Measurements from ENCODE around the gene SIPA1.
"Not testable (repeated sequence)": the region's sequence is repeated elsewhere in the genome, so short reads cannot be mapped to it uniquely, and the experiment has no call there.

Gene SIPA1

DNA sequence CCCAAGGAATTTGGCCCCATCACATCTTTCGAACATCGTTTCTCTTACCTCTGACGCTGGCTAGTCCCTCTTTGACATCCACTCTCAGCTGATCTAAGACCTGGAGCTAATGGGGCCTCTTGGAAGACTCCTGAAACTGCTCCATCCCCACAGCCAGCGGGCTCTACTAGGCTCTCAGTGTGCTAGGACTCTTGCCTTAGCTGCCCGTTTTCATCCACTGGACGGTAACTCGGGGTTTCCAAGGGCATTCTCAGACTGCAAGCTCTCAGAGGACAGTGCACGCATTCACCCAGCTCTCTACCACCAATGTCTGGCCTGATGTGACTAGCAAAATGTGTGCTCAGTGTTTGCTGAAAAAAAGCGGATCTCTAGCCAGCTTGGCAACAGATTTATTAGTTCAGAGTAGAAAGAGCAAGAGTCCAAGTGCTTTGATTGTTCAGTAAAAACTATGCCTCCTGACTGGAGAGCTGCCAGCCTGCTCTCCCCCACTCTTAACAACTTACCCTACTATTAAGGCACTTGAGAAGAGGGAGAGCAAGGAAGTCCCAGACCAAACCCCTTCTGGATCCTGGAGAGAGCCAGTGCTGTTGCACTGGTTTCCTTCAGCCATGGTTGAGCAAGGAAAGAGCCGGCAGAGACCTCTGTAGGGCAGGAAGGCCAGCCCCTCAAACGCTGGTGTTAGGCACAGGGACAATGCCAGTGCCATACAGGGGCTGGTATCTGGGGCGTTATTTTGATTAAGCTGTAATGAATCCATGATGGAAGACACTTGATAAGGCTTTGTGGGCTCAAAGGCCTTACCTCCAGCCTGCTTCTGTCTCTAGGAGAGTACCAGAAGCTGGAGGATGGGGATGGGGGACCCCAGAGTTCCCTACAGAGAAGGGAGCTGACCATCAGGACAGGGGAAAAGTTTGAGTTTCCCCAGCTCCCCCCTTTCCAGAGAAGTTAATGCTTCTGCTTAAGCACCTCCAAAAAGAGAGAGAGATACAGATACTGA, 15.6 kb downstream of the SIPA1 start:
- DNase-seq (ENCODE audit: insufficient read length, low spot score): no peak
- FAIRE-seq: peak; percentile 26
- TF ChIP-seq POLR2AphosphoS5 (IDR thresholded peaks at IDR 0.05; ENCODE audit: low read depth, low read length): peak; percentile 8
- no peak for TF ChIP-seq SPI1 (IDR thresholded peaks at IDR 0.05; ENCODE audit: low read depth, low read length)

DNA sequence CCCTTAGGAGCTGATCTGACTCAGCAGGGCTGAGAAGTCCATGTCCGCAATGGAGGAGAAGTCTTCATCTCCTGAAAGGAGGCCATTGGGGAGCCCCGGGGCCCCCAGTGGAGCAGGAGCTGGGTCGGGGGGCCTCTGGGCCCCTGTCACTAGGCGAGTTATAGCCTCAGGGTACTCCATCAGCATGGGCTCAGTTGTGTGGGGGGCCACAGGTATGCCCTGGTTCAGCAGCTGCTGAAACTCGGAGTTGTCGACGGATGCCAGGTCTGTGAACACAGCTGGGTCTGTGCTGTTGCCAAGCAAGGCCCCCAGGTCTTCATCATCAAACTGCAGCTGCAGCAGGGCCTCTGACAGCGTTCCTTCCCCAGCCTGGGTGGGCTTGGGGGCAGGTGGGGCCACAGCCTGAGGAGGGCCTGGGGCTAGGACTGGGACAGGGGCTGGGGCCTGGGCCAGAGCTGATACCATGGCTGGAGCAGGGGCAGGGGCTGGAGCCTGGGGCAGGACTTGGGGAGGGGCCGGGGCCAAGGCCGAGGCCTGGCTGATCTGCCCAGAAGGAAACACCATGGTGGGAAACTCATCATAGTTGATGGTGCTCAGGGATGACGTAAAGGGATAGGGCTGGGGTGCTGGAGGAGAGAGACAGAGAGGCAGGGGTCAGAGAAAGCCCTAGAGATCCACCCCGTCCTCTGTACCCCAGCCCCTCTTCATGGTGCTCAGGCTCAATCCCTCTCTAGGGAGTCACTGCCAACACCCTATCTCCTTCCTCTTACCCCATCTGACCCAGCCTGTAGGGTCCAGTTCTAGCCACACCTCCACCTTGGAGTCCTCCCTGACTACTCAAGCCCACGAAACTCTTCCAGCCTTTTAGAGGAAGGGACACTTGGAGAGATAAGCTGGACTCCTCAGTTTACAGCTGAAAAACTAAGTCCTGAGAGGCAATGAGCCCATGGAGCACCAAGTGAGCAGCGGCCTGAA, 16.8 kb downstream of the SIPA1 start:
- DNase-seq (ENCODE audit: insufficient read length, low spot score): no peak
- TF ChIP-seq SPI1 (IDR thresholded peaks at IDR 0.05; ENCODE audit: low read depth, low read length): no peak
- TF ChIP-seq POU2F2 (IDR thresholded peaks at IDR 0.05; ENCODE audit: low read depth, low read length): 0 out of 2 replicates have a peak, but pooled peaks have one; percentile 18
- TF ChIP-seq POLR2AphosphoS5 (IDR thresholded peaks at IDR 0.05; ENCODE audit: low read depth, low read length): no peak; the same call in none of the 2 replicates
- peak; percentile 3; the same call in 1 of the 2 replicates for TF ChIP-seq POLR2A (IDR thresholded peaks at IDR 0.05; ENCODE audit: low read depth, low read length)
- TF ChIP-seq TAF1 (IDR thresholded peaks at IDR 0.05; ENCODE audit: low read depth, low read length): no peak
- FAIRE-seq: no peak

DNA sequence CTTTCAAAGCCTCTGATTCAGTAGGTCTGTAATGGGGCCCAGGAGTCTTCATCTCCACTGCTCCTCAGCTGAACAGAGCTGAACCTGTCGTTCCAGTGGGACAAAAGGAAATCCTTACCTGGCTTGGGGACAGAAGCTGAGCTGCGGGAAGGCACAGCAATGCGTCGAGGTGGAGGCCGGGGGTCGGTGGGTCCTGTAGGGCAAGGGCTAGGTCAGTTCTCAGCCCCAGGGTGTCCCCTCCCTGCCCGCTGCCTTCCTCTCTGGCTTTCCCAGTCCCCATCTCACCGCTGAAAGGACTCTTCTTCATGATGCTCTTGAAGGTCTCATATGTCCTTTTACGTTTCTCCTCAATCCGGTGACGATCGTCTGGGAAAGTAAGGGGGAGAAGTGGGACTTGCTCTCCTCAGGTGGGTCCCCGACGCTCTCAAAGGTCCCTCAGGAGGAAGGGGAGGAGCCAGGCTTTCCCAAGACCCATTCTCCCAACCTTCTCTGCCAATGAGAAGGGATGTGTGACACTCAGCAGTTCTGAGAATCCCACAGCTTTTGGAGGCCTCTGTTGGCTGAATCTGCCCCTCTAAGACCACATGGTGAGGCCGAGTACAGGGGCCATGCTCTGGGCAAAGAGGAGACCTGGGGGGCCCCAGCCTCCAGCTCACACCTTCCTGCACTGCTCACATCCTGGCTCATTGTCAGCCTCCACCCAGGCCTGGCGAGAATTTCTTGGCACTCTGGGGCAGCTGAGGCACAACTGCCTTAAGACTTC, 17.9 kb downstream of the SIPA1 start:
- FAIRE-seq: no peak
- TF ChIP-seq PAX5 (IDR thresholded peaks at IDR 0.05; ENCODE audit: insufficient read depth, low read length, severe bottlenecking) (no peak), TAF1 (IDR thresholded peaks at IDR 0.05; ENCODE audit: low read depth, low read length) (no peak), POLR2AphosphoS5 (IDR thresholded peaks at IDR 0.05; ENCODE audit: low read depth, low read length) (peak; percentile 55), POLR2A (IDR thresholded peaks at IDR 0.05; ENCODE audit: low read depth, low read length) (no peak), SPI1 (IDR thresholded peaks at IDR 0.05; ENCODE audit: low read depth, low read length) (no peak), POU2F2 (IDR thresholded peaks at IDR 0.05; ENCODE audit: low read depth, low read length) (no peak)
- no peak for DNase-seq (ENCODE audit: insufficient read length, low spot score)

DNA sequence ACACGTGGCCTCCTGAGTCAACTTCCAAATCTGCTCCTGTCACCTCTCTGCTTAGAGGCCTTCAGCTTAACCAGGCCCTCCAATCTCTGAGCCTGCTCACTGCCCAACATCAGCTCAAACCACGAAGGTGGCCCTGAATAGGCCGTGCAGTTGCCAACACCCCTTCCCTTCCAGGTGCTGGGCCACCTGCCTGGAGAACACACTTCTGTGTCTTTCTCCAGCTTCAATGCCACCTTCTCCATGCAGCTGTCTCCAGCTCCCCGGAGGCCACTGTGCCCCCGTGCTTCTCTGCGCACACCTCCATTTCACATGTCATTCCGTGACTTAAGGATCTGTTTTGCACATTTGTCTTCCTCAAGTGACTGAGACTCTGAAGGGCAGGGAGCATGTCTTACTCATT, 19.5 kb downstream of the SIPA1 start:
- FAIRE-seq: no peak
- no peak; the same call in 1 of the 2 replicates for TF ChIP-seq POLR2AphosphoS5 (IDR thresholded peaks at IDR 0.05; ENCODE audit: low read depth, low read length)
- no peak for TF ChIP-seq PAX5 (IDR thresholded peaks at IDR 0.05; ENCODE audit: insufficient read depth, low read length, severe bottlenecking)
- no peak for TF ChIP-seq POLR2A (IDR thresholded peaks at IDR 0.05; ENCODE audit: low read depth, low read length)
- TF ChIP-seq TAF1 (IDR thresholded peaks at IDR 0.05; ENCODE audit: low read depth, low read length): no peak
- TF ChIP-seq POU2F2 (IDR thresholded peaks at IDR 0.05; ENCODE audit: low read depth, low read length): no peak
- TF ChIP-seq SPI1 (IDR thresholded peaks at IDR 0.05; ENCODE audit: low read depth, low read length): no peak

DNA sequence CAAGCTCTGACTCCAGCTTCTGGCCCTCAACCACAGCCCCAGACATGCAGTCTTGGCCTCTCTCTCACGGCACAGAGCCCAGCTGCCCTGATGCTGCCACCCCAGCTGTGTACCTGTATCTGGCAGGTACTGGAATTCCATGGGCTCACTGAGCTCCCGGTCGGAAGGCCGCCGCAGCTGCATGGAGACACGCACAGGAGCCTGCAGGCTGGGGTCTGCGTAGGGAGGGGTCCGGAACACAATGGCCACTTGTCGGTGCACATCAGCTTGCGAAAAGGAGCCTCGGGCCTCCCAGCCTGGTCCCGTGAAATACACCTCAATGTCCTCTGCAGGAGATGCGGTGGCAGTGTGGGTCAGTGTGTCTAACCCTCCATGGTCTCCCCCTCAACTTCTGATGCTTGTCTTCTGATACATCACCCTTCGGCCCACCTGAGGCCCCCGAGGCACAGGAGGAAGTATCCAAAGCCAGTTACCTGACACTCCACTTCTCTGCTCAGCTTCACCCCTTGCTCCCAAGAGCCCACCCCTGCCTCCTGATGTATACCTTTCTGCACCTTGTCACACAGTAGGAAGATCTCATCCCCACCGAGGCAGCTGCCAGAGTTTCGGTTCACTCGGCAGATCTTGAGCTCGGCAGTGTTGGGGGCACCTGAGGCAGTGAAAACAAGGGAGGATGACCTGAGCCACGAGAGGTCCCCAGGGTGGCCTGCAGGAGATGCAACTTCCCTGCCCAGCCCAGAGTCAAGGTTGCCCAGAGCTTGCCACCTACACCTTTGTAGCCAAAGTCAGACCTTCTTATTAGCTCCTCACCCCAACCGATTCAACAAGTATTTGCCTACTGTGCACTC, 20.5 kb downstream of the SIPA1 start:
- TF ChIP-seq SPI1 (IDR thresholded peaks at IDR 0.05; ENCODE audit: low read depth, low read length): no peak
- TF ChIP-seq POLR2AphosphoS5 (IDR thresholded peaks at IDR 0.05; ENCODE audit: low read depth, low read length): no peak
- TF ChIP-seq PAX5 (IDR thresholded peaks at IDR 0.05; ENCODE audit: insufficient read depth, low read length, severe bottlenecking): no peak
- no peak for TF ChIP-seq POLR2A (IDR thresholded peaks at IDR 0.05; ENCODE audit: low read depth, low read length)
- no peak for TF ChIP-seq TAF1 (IDR thresholded peaks at IDR 0.05; ENCODE audit: low read depth, low read length)
- no peak for TF ChIP-seq POU2F2 (IDR thresholded peaks at IDR 0.05; ENCODE audit: low read depth, low read length)
- no peak for DNase-seq (ENCODE audit: insufficient read length, low spot score)
- FAIRE-seq: no peak

More for the DNA sequence above, 19.5 kb downstream of the SIPA1 start:
- no peak for DNase-seq (ENCODE audit: insufficient read length, low spot score)

- no peak for FAIRE-seq
- TF ChIP-seq POLR2AphosphoS5 (IDR thresholded peaks at IDR 0.05; ENCODE audit: low read depth, low read length) (no peak), POU2F2 (IDR thresholded peaks at IDR 0.05; ENCODE audit: low read depth, low read length) (no peak), SPI1 (IDR thresholded peaks at IDR 0.05; ENCODE audit: low read depth, low read length) (no peak), TAF1 (IDR thresholded peaks at IDR 0.05; ENCODE audit: low read depth, low read length) (no peak), POLR2A (IDR thresholded peaks at IDR 0.05; ENCODE audit: low read depth, low read length) (no peak; the same call in 1 of the 2 replicates), PAX5 (IDR thresholded peaks at IDR 0.05; ENCODE audit: insufficient read depth, low read length, severe bottlenecking) (no peak)
These were observed 22.1 kb downstream of the SIPA1 start for GRCh38 chr11:65660038-65660437.

DNA sequence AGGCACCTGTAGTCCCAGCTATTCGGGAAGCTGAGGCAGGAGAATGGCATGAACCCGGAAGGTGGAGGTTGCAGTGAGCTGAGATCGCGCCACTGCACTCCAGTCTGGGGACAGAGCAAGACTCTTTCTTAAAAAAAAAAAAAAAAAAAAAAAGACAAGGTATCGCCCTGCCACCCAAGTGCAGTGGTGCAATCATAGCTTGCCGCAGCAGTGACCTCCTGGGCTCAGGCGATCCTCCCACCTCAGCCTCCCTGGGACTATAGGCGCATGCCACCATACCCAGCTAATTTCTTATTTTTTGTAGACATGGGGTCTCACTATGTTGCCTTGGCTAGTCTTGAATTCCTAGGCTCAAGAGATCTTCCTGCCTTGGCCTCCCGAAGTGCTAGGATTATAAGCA, 23.0 kb downstream of the SIPA1 start:
- not testable (repeated sequence) for FAIRE-seq; DNase-seq (ENCODE audit: insufficient read length, low spot score)

More at GRCh38 chr11:65660038-65660437, 22.1 kb downstream of the SIPA1 start:
- no peak for DNase-seq (ENCODE audit: insufficient read length, low spot score)

DNA sequence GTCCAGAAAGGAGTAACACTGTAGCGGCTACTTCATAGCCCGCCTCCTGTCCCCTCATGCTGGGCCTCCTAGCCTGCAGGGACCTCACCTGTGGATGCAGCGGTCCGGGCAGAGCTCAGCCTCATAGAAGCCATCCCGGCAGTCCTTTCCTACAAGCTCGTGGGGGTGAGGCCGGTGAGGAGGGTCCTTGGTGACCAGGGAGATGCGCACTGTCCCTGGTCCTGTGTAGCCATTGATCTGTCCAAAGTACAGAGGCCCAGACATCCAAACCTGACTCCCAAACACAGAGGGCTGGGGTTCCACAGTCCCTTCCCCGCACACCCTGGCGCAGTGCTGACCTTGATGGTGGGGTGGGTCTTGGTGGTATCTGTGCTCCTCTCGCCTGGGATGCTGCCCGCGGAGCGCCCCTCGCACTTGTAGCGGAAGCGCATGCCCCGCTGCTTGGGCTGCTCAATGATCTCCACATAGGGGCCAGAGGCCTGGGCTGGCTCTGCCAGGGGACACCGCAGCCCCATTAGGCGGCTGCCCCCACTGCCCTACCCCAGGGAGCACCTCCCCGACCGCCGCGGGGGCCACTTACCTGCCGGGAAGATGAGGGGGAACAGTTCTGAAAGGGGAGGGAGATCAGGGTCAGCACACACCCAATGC, 23.8 kb downstream of the SIPA1 start:
- FAIRE-seq (no peak), DNase-seq (ENCODE audit: insufficient read length, low spot score) (no peak)
- no peak for TF ChIP-seq POLR2AphosphoS5 (IDR thresholded peaks at IDR 0.05; ENCODE audit: low read depth, low read length)
- TF ChIP-seq POLR2A (IDR thresholded peaks at IDR 0.05; ENCODE audit: low read depth, low read length): no peak
- TF ChIP-seq SPI1 (IDR thresholded peaks at IDR 0.05; ENCODE audit: low read depth, low read length): no peak
- TF ChIP-seq PAX5 (IDR thresholded peaks at IDR 0.05; ENCODE audit: insufficient read depth, low read length, severe bottlenecking): no peak
- TF ChIP-seq TAF1 (IDR thresholded peaks at IDR 0.05; ENCODE audit: low read depth, low read length): no peak
- TF ChIP-seq POU2F2 (IDR thresholded peaks at IDR 0.05; ENCODE audit: low read depth, low read length): no peak
